ENCODE measurements around the gene INIP. TPM values are rescaled to one million over a fixed set of nuclear protein-coding genes. Genes with fewer than 3 reads are reported as not detected.

The INIP gene
- total RNA-seq, 1 donor from 2014 or later = 22.7 TPM

DNA sequence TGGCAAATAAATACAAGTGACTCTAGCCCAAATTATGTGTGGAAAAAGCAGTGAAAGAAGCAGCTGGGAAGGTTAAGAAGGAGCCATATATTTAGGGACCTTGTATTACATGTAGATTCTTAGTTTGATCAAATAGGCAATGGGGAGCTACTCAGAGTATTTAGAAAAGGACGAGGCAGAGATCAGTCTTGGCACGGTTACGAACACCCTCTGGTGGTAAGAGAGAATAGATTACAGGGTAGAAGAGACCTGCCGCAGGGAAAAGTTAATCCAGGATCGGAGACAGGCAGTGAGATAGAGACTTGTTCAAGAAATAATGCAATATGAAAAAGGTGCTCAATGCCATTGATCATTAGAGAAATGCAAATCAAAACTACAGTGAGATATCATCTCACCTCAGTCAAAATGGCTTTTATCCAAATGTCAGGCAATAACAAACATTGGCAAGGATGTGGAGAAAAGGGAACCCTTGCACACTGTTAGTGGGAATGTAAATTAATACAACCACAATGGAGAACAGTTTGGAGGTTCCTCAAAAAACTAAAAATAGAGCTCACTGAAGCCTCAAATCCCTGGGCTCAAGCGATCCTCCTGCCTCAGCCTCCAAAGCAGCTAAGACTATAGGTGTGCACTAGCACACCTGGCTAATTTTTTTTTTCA is 12.0 kb downstream of the INIP start:
- Mint-ChIP-seq H3K27ac (ENCODE audit: unreplicated experiment) (no peak overlapping the region), H3K27me3 (ENCODE audit: low read depth) (no peaks in the 10 kb centered on the region), H3K4me3 (ENCODE audit: unreplicated experiment) (no peak overlapping the region), H3K36me3 (ENCODE audit: low read depth) (no peaks in the 10 kb centered on the region), H3K9me3 (ENCODE audit: low read depth) (no peaks in the 10 kb centered on the region), H3K4me1 (ENCODE audit: low read depth) (peaks cover 9% of the 10 kb centered on the region)
- DNase-seq (ENCODE audit: low spot score) = no peak
- TF ChIP-seq, protein P1, sequence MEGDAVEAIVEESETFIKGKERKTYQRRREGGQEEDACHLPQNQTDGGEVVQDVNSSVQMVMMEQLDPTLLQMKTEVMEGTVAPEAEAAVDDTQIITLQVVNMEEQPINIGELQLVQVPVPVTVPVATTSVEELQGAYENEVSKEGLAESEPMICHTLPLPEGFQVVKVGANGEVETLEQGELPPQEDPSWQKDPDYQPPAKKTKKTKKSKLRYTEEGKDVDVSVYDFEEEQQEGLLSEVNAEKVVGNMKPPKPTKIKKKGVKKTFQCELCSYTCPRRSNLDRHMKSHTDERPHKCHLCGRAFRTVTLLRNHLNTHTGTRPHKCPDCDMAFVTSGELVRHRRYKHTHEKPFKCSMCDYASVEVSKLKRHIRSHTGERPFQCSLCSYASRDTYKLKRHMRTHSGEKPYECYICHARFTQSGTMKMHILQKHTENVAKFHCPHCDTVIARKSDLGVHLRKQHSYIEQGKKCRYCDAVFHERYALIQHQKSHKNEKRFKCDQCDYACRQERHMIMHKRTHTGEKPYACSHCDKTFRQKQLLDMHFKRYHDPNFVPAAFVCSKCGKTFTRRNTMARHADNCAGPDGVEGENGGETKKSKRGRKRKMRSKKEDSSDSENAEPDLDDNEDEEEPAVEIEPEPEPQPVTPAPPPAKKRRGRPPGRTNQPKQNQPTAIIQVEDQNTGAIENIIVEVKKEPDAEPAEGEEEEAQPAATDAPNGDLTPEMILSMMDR (IDR thresholded peaks at IDR 0.05) = peak; percentile 78

GRCh38 chr9:112703304-112703703 is 14.6 kb downstream of the INIP start:
- Mint-ChIP-seq H3K27me3 (ENCODE audit: low read depth) (no peaks in the 10 kb centered on the region), H3K4me1 (ENCODE audit: low read depth) (peaks cover 12% of the 10 kb centered on the region), H3K9me3 (ENCODE audit: low read depth) (no peaks in the 10 kb centered on the region), H3K36me3 (ENCODE audit: low read depth) (peaks cover 2% of the 10 kb centered on the region), H3K27ac (ENCODE audit: unreplicated experiment) (no peak overlapping the region), H3K4me3 (ENCODE audit: unreplicated experiment) (no peak overlapping the region)
- TF ChIP-seq, protein P1 (IDR thresholded peaks at IDR 0.05) = no peak
- no peak for DNase-seq (ENCODE audit: low spot score)

DNA sequence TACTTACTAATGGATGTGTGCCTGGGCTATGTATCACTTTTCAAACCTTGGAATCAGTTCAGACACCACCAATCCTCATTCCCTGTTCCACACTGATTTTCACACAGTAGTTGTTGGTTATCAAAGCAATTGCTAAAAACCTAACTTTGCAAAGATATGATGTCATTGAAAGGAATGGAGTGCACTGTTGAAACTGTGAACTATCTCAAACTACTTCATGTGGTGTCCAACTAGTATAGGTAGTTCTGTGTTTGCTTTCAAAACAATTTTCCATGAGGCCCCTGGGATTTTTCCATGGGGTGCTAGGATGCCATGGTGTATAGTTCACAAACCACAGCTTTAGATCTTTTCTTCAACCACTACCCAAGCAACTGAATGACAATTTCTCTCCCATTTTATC is 17.8 kb downstream of the INIP start:
- TF ChIP-seq, protein P1 (IDR thresholded peaks at IDR 0.05) = no peak
- Mint-ChIP-seq H3K9me3 (ENCODE audit: low read depth) (no peaks in the 10 kb centered on the region), H3K27ac (ENCODE audit: unreplicated experiment) (no peak overlapping the region), H3K4me1 (ENCODE audit: low read depth) (peaks cover 4% of the 10 kb centered on the region), H3K27me3 (ENCODE audit: low read depth) (no peaks in the 10 kb centered on the region), H3K4me3 (ENCODE audit: unreplicated experiment) (no peak overlapping the region), H3K36me3 (ENCODE audit: low read depth) (peaks cover 6% of the 10 kb centered on the region)
- no peak for DNase-seq (ENCODE audit: low spot score)

DNA sequence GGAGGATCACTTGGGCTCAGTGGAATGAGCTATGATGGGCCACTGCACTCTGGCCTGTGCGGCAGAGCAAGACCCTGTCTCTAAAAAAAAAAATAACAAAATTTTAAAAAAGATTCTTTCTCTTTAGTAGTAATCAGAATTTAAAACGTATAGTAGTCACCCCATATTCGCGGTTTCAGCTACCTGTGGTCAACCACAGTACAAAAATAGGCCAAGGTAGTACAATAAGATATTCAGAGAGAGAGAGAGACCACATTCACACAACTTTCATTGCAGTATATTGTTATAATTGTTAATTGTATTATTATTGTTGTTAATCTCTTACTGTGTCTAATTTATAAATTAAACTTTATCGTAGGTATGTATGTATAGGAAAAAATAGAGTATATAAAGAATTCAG is 18.7 kb downstream of the INIP start:
- H3K9me3 Mint-ChIP-seq (ENCODE audit: low read depth) = no peaks in the 10 kb centered on the region
- TF ChIP-seq, protein P1 (IDR thresholded peaks at IDR 0.05) = no peak
- no peak for DNase-seq (ENCODE audit: low spot score)
- H3K4me3 Mint-ChIP-seq (ENCODE audit: unreplicated experiment) = no peak overlapping the region
- H3K27ac Mint-ChIP-seq (ENCODE audit: unreplicated experiment) = no peak overlapping the region
- no peaks in the 10 kb centered on the region for H3K27me3 Mint-ChIP-seq (ENCODE audit: low read depth)
- peaks cover 6% of the 10 kb centered on the region for H3K36me3 Mint-ChIP-seq (ENCODE audit: low read depth)
- peaks cover 4% of the 10 kb centered on the region for H3K4me1 Mint-ChIP-seq (ENCODE audit: low read depth)

- Mint-ChIP-seq H3K27me3 (ENCODE audit: low read depth) (no peaks in the 10 kb centered on the region), H3K4me3 (ENCODE audit: unreplicated experiment) (no peak overlapping the region), H3K4me1 (ENCODE audit: low read depth) (peaks cover 4% of the 10 kb centered on the region), H3K36me3 (ENCODE audit: low read depth) (peaks cover 14% of the 10 kb centered on the region), H3K27ac (ENCODE audit: unreplicated experiment) (no peak overlapping the region), H3K9me3 (ENCODE audit: low read depth) (no peaks in the 10 kb centered on the region)
- TF ChIP-seq, protein P1 (IDR thresholded peaks at IDR 0.05) = no peak
- DNase-seq (ENCODE audit: low spot score) = no peak
Measured at GRCh38 chr9:112696461-112696860, 21.5 kb downstream of the INIP start.
